ENCODE data around the gene GPS1.

GPS1 gene

GRCh38 chr17:82103553-82104451 lies 52.1 kb downstream of the GPS1 start:
- TF ChIP-seq CTCF (IDR thresholded peaks at IDR 0.05; ENCODE audit: insufficient read depth, low read length, poor library complexity, severe bottlenecking), result no peak
- DNase-seq (ENCODE audit: extremely low read depth, insufficient read length), result no peak
- H3K36me3 ChIP-seq (ENCODE audit: control insufficient read depth, insufficient read depth, low read length), result peaks cover 5% of the 10 kb centered on the region
- H3K27me3 ChIP-seq (replicated peaks; ENCODE audit: control insufficient read depth, insufficient read depth, low read length), result no peaks in the 10 kb centered on the region
- H3K4me3 ChIP-seq (replicated peaks; ENCODE audit: low read depth, low read length), result no peak overlapping the region

GRCh38 chr17:82104797-82105416 lies 53.2 kb downstream of the GPS1 start:
- no peak for DNase-seq (ENCODE audit: extremely low read depth, insufficient read length)
- Histone ChIP-seq H3K27me3 (replicated peaks; ENCODE audit: control insufficient read depth, insufficient read depth, low read length) (no peaks in the 10 kb centered on the region), H3K4me3 (replicated peaks; ENCODE audit: low read depth, low read length) (no peak overlapping the region), H3K36me3 (ENCODE audit: control insufficient read depth, insufficient read depth, low read length) (peaks cover 5% of the 10 kb centered on the region)
- no peak for TF ChIP-seq CTCF (IDR thresholded peaks at IDR 0.05; ENCODE audit: insufficient read depth, low read length, poor library complexity, severe bottlenecking)

GRCh38 chr17:82105417-82105881 lies 53.8 kb downstream of the GPS1 start:
- DNase-seq (ENCODE audit: extremely low read depth, insufficient read length), result no peak
- peaks cover 5% of the 10 kb centered on the region for H3K36me3 ChIP-seq (ENCODE audit: control insufficient read depth, insufficient read depth, low read length)
- peak overlapping the region; percentile 68 for H3K4me3 ChIP-seq (replicated peaks; ENCODE audit: low read depth, low read length)
- no peaks in the 10 kb centered on the region for H3K27me3 ChIP-seq (replicated peaks; ENCODE audit: control insufficient read depth, insufficient read depth, low read length)
- TF ChIP-seq CTCF (IDR thresholded peaks at IDR 0.05; ENCODE audit: insufficient read depth, low read length, poor library complexity, severe bottlenecking), result no peak

GRCh38 chr17:82105882-82106687 lies 54.4 kb downstream of the GPS1 start:
- DNase-seq (ENCODE audit: extremely low read depth, insufficient read length), result peak; percentile 80
- Histone ChIP-seq H3K27me3 (replicated peaks; ENCODE audit: control insufficient read depth, insufficient read depth, low read length) (no peaks in the 10 kb centered on the region), H3K36me3 (ENCODE audit: control insufficient read depth, insufficient read depth, low read length) (peaks cover 4% of the 10 kb centered on the region), H3K4me3 (replicated peaks; ENCODE audit: low read depth, low read length) (peak overlapping the region; percentile 68)
- peak; percentile 63 for TF ChIP-seq CTCF (IDR thresholded peaks at IDR 0.05; ENCODE audit: insufficient read depth, low read length, poor library complexity, severe bottlenecking)

- Histone ChIP-seq H3K27me3 (replicated peaks; ENCODE audit: control insufficient read depth, insufficient read depth, low read length) (no peaks in the 10 kb centered on the region), H3K4me3 (replicated peaks; ENCODE audit: low read depth, low read length) (peak overlapping the region; percentile 68), H3K36me3 (ENCODE audit: control insufficient read depth, insufficient read depth, low read length) (no peaks in the 10 kb centered on the region; the same call in 1 of the 2 replicates)
- peak; percentile 21 for DNase-seq (ENCODE audit: extremely low read depth, insufficient read length)
- TF ChIP-seq CTCF (IDR thresholded peaks at IDR 0.05; ENCODE audit: insufficient read depth, low read length, poor library complexity, severe bottlenecking), result no peak
Observed at GRCh38 chr17:82106688-82107305, 55.1 kb downstream of the GPS1 start.
